Measurements from ENCODE around the gene AADAC.
"Not testable (repeated sequence)": the region's sequence is repeated elsewhere in the genome, so short reads cannot be mapped to it uniquely, and the experiment has no call there.

Gene AADAC, protein sequence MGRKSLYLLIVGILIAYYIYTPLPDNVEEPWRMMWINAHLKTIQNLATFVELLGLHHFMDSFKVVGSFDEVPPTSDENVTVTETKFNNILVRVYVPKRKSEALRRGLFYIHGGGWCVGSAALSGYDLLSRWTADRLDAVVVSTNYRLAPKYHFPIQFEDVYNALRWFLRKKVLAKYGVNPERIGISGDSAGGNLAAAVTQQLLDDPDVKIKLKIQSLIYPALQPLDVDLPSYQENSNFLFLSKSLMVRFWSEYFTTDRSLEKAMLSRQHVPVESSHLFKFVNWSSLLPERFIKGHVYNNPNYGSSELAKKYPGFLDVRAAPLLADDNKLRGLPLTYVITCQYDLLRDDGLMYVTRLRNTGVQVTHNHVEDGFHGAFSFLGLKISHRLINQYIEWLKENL

DNA sequence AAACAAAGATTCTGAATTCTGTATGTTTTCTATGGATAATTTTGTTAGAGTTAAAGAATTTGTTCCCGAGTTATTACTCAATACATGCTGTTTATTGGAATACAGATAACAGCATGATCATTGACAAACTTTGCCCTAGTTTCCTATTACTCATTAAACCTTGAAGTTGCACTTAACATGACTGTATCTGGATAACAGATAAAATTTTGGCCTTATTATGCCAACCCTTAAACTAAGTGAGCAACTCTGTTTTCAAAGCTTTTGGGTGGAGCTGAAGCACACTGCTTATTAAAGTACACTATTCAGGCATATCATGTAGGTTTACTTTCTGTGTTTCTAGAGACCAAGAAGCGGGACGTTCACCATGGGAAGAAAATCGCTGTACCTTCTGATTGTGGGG, at the start of gene AADAC:
TSS of gene AADAC (plus strand) at position 318 of the 400 bp plus-strand sequence. CDS start at position 365, 47 bp downstream.
- no peak for TF ChIP-seq CTCF (IDR thresholded peaks at IDR 0.05; ENCODE audit: low read depth, low read length)
- no peak for DNase-seq (ENCODE audit: extremely low read depth, low read depth)

DNA sequence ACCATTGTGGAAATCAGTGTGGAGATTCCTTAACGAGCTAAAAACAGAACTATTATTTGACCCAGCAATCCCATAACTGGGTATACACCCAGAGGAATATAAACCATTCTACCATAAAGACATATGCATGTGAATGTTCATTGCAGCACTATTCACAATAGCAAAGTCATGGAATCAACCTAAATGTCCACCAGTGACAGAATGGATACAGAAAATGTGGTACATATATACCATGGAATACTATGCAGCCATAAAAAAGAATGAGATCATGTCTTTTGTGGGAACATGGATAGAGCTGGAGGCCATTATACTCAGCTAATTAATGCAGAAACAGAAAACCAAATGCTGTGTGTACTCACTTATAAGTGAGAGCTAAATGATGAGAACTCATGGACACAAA, 49.2 kb upstream of the AADAC start:
- DNase-seq (ENCODE audit: extremely low read depth, low read depth): not testable (repeated sequence)

DNA sequence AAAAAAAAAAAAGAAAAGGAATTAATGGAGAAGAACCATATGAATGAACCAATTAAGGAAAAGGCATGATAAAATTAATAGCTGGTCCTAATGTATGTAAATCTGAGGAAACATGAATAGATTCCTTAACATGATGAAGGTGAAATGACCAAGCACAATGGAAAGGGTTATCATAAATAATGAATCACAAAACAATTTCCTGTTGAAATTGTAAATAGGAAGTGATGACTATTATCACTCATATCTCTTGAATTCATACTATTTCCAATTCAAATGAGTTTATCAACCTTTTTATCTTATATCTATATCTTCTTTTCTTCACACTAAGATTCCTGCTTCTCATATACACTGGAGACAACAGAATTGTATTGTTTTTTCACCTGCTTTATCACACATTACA, 48.2 kb upstream of the AADAC start:
- DNase-seq (ENCODE audit: extremely low read depth, low read depth): no peak
- TF ChIP-seq CTCF (IDR thresholded peaks at IDR 0.05; ENCODE audit: low read depth, low read length): no peak

DNA sequence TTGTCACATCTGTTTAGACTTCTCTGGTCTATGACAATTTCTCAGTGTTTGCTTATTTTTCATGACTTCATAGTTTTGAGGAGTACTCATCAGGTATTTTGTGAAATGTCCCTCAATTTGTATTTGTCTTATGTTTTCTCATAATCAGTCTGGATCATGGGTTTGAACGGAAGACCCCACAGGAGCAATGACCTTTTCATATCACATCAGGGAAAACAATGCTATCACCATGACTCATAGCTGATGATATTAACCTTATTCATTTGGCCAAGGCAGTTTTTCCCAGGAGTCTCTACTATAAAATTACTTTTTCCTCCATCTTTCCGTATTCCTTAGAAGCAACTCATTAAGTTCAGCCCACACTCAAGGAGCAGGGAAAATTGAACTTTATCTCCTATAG, 47.5 kb upstream of the AADAC start:
- no peak for DNase-seq (ENCODE audit: extremely low read depth, low read depth)
- no peak for TF ChIP-seq CTCF (IDR thresholded peaks at IDR 0.05; ENCODE audit: low read depth, low read length)

DNA sequence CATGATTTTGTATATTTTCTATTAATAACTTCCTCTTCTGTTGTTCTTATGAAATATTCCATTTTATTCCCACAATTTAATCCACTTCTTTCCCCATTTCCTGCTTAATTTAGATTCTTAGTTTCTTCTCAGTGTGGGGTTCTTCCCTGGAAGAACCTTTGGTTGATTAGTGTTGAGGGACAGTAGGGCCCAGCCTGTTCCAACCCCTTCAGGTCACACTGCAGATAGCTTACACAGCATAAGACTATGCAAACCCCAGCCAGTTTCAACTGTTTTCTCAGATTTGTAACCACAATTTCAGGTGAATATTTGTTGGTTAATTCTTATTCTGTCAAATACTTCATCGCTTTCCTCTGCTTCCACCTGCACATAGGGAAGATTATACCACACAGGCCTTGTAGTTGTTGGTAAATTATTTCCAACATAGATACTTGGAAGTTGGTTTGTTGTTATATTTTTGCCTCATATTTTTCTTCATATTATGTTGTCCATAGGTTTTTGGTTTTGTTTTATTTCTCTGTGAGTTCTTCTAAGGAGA, 45.5 kb upstream of the AADAC start:
- no peak for TF ChIP-seq CTCF (IDR thresholded peaks at IDR 0.05; ENCODE audit: low read depth, low read length)
- no peak for DNase-seq (ENCODE audit: extremely low read depth, low read depth)

DNA sequence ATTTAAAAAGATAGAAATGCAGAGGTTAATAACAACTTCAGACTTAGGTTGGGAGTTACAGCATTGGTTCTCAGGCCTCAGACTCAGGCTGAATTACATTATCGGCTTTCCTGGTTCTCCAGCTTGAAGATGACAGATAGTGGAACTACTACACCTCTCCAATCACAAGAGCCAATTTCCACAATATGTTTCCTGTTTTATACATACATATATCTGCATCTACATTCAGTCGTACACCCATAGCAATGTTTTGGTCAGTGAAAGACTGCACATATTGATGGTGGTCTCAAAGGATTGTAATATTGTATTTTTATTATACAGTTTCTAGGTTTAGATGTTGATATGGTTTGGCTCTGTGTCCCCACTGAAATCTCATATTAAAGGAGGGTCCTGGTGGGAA, 44.7 kb upstream of the AADAC start:
- no peak for DNase-seq (ENCODE audit: extremely low read depth, low read depth)
- TF ChIP-seq CTCF (IDR thresholded peaks at IDR 0.05; ENCODE audit: low read depth, low read length): no peak

DNA sequence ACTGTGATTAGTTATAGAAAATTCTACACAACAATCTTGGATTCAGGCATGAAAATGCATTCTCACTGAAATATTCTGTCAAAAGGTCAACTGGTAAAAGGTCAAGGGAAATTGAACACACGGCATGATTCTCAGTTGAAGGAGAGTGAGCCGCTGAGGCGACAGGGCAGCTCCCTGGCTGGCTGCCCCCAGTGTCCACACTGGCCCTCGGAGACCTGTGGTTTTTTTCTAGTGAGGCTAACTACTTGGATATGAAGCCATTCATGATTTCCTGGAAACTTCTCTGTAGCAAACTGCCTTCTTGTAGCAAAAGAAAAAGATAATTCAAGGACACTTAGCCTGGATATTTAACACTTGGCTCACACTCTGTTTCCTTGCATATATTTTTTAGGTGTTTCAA, 43.0 kb upstream of the AADAC start:
- DNase-seq (ENCODE audit: extremely low read depth, low read depth): peak; percentile 51
- no peak for TF ChIP-seq CTCF (IDR thresholded peaks at IDR 0.05; ENCODE audit: low read depth, low read length)

Data from AG09319 (cell line).